NT2/D1 (cell line): Measurements from ENCODE around the gene KAZN.
A peak's percentile ranks its signal among the peaks of the same experiment; 100 is the strongest.

ENCODE experiments used
- DNase-seq: peaks from one replicate; pipeline ENCODE4 v3.0.0-alpha.2; 2011; ENCODE audit warnings: low read depth, low spot score
- H3K27me3 ChIP-seq: 2 replicates; pipeline ENCODE4 v1.6.0; 2011; ENCODE audit warnings: mild to moderate bottlenecking; ENCODE audit not compliant: insufficient read length, insufficient read depth
- H3K36me3 ChIP-seq: 2 replicates; pipeline ENCODE4 v1.6.1; 2011; ENCODE audit warnings: mild to moderate bottlenecking, low read length, mixed read lengths; ENCODE audit not compliant: insufficient read depth, insufficient read length
- H3K4me1 ChIP-seq: 2 replicates; pipeline ENCODE4 v1.5.1; 2011; ENCODE audit not compliant: insufficient read depth, insufficient read length
- H3K4me3 ChIP-seq: 2 replicates; pipeline ENCODE4 v1.5.1; 2011; ENCODE audit warnings: low read depth; ENCODE audit not compliant: insufficient read length
- H3K9ac ChIP-seq: 2 replicates; pipeline ENCODE4 v1.6.0; 2011; ENCODE audit warnings: low read depth; ENCODE audit not compliant: insufficient read length
- H3K9me3 ChIP-seq: 2 replicates; pipeline ENCODE4 v1.5.1; 2011; ENCODE audit warnings: mild to moderate bottlenecking, low read length; ENCODE audit not compliant: insufficient read depth
- SUZ12 ChIP-seq: IDR thresholded peaks from 2 replicates; pipeline ENCODE4 v1.6.1; 2011; ENCODE audit not compliant: insufficient read length, insufficient read depth; ENCODE audit errors: extremely low read depth
- YY1 ChIP-seq: IDR thresholded peaks from 2 replicates; pipeline ENCODE4 v1.6.1; 2011; ENCODE audit not compliant: insufficient read length, insufficient read depth
- ZNF274 ChIP-seq: IDR thresholded peaks from 2 replicates; pipeline ENCODE4 v1.6.1; 2011; ENCODE audit warnings: mild to moderate bottlenecking, low read depth, low read length

KAZN gene

DNA sequence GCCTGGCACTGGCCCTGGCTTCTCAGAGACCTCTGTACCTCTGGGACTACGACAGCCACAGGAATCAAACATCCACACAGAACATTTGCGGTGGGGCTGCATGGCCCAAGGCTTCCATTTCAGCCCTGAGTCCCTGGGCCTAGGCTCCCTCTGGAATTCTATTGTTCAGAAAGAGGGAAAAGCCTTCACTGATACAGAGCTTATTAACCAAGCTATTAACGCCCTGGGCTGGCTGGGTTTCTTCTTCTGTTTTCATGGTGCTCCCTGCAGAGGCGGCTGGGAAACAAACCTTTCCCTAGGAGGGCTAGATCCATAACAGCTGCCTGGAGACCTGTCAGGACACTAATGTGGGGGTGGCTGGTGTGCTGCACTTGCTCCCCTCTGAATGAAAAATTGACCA, 88.2 kb downstream of the KAZN start:
- peaks cover 7% of the 10 kb centered on the region; the same call in 1 of the 2 replicates for H3K9me3 ChIP-seq
- peaks cover 3% of the 10 kb centered on the region for H3K4me1 ChIP-seq
- no peak for TF ChIP-seq SUZ12
- no peak for TF ChIP-seq YY1
- no peak for TF ChIP-seq ZNF274
- peak; percentile 2 for DNase-seq
- no peaks in the 10 kb centered on the region for H3K27me3 ChIP-seq
- H3K36me3 ChIP-seq, result no peaks in the 10 kb centered on the region
- no peak overlapping the region for H3K9ac ChIP-seq
- no peak overlapping the region for H3K4me3 ChIP-seq

DNA sequence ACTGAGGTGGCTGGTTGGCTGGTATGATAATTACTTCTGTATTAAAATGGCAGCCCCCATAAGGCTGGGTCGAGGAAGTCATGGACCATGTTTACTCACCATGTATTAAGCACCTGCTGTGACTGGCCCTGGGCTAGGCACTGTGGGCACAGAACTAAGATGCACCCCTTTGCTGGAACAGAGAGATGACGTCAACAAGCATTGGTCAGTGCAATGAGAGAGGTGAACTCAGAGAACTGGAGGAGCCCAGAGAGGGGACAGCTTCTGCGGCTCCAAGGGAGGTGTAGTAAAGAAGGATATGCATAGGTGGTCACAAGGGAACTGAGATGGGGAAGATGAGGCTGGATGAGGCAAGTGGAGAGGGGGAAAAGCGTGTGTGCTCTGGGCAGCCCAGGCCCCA, 88.7 kb downstream of the KAZN start:
- H3K36me3 ChIP-seq, result no peaks in the 10 kb centered on the region
- H3K9me3 ChIP-seq, result peaks cover 7% of the 10 kb centered on the region; the same call in 1 of the 2 replicates
- TF ChIP-seq YY1 (no peak), ZNF274 (no peak), SUZ12 (no peak)
- H3K4me1 ChIP-seq, result peaks cover 3% of the 10 kb centered on the region
- no peak for DNase-seq
- no peak overlapping the region for H3K4me3 ChIP-seq
- H3K27me3 ChIP-seq, result no peaks in the 10 kb centered on the region
- no peak overlapping the region for H3K9ac ChIP-seq

DNA sequence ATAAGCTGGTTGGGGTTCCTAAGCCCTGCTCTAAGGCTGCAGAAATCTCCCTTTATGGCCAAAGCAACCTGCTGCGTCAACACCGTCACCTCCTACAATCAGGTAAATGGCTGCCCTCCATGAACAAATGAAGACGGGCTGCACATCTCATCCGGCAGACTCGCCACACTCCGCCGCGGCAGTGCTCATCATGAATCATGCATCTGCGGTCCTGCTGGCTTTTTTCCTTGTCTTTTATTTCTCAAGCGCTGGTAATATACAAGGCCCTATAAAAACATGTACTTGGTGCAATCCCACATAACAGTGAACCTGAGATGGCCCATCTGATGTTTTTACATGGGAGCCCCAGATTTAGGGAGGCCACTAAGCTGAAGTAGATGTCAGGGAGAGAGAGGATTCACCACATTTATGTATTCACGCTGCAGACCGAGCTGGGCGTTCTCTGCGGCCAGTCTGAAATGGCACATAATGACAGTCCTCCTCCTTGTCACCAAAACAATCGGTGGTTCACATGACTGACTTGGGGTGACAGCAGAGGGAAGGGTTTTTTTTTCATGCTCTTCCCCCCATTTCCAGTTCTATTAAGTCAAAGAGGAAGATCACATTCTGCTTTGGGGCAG, 91.6 kb downstream of the KAZN start:
- Histone ChIP-seq H3K9me3 (no peaks in the 10 kb centered on the region), H3K4me1 (peaks cover 3% of the 10 kb centered on the region), H3K36me3 (no peaks in the 10 kb centered on the region), H3K9ac (no peak overlapping the region), H3K27me3 (no peaks in the 10 kb centered on the region), H3K4me3 (no peak overlapping the region)
- TF ChIP-seq YY1 (no peak), SUZ12 (no peak), ZNF274 (no peak)
- DNase-seq, result no peak

DNA sequence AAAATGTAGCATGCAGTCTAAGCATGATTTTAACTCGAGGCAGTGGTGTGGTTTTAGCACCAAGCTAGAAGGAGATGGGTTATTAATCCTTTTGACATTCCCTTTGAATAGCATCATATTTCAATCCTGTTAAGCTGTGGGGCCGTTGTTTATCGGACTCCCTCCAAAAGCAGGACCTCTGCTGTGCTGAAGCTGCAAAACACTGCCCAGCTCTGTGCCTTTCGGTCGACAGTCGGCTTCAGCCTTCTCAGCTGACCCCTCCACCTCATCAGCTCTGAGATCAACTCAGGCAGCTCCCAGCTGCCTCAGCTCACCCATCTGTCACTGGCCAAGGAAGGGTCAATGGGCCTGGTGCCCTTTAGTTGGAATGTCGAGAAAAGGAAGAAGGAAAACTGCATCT, 95.5 kb downstream of the KAZN start:
- DNase-seq, result no peak
- H3K36me3 ChIP-seq, result no peaks in the 10 kb centered on the region
- H3K9me3 ChIP-seq, result no peaks in the 10 kb centered on the region
- H3K27me3 ChIP-seq, result no peaks in the 10 kb centered on the region
- H3K4me3 ChIP-seq, result no peak overlapping the region
- H3K4me1 ChIP-seq, result no peaks in the 10 kb centered on the region
- no peak overlapping the region for H3K9ac ChIP-seq
- no peak for TF ChIP-seq SUZ12
- TF ChIP-seq ZNF274, result no peak
- no peak for TF ChIP-seq YY1

DNA sequence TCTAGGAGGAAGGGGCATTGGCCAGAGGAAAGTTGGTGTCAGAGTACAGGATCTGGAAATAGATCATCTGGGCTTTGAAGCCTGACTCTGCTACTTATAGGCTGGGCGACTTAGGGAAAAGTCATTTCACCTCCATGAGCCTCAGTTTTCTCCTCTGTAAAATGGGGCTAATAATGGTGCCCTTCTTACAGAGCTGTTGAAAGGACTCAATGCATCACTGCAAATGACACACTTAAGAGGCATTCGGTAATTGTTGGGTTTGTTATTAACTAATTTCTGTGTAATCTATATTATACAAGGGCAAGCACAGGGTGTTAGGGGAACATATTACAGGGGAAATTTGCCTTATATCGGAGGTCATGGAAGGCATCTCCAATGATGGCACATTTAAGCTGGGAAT, 96.1 kb downstream of the KAZN start:
- DNase-seq, result no peak
- H3K27me3 ChIP-seq, result no peaks in the 10 kb centered on the region
- no peak for TF ChIP-seq ZNF274
- TF ChIP-seq YY1, result no peak
- no peak for TF ChIP-seq SUZ12

DNA sequence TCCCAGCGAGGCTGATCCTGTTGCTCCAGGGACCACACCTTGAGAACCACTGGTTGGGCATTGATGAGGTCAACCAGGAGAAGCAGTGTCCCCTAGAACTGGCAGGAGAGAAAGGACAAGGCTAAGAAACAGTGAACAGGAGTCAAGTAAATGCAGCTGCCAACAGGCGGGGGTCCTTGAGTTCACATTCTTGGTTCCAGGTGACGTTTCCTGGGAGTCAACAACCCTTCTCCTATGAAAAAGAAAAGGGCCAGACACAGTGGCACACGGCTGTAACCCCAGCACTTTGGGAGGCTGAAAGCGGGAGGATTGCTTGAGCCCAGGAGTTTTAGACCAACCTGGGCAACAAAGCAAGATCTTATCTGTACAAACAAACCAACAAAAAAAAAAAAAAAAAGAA, 98.3 kb downstream of the KAZN start:
- Histone ChIP-seq H3K9ac (no peak overlapping the region), H3K36me3 (no peaks in the 10 kb centered on the region), H3K4me1 (no peaks in the 10 kb centered on the region), H3K4me3 (no peak overlapping the region), H3K9me3 (no peaks in the 10 kb centered on the region), H3K27me3 (no peaks in the 10 kb centered on the region)
- no peak for DNase-seq
- TF ChIP-seq SUZ12 (no peak), ZNF274 (no peak), YY1 (no peak)

More for the DNA sequence above, 96.1 kb downstream of the KAZN start:
- Histone ChIP-seq H3K9me3 (no peaks in the 10 kb centered on the region), H3K4me1 (no peaks in the 10 kb centered on the region), H3K9ac (no peak overlapping the region), H3K4me3 (no peak overlapping the region), H3K36me3 (no peaks in the 10 kb centered on the region)

DNA sequence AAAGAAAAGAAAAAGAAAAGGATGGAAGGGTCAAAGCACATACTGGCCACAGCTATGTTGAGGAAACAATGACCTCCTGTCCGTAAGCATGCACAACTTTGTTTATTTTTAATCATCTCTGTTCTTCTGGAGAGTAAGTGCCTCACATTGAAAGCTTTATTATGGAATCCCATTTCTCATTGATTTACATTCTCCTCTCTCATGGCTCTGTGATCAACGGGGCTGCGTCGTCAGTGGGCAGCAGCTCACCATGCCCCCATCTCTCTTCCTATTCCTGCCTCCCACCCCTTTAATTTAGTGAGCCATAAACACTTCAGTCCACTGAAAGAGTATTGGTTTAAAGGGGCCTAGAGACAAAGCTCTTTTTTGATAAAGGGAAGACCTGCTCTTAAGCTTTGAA, 98.9 kb downstream of the KAZN start:
- no peak for DNase-seq
- H3K27me3 ChIP-seq, result no peaks in the 10 kb centered on the region
- no peaks in the 10 kb centered on the region for H3K36me3 ChIP-seq
- no peak overlapping the region for H3K9ac ChIP-seq
- H3K9me3 ChIP-seq, result no peaks in the 10 kb centered on the region
- no peak for TF ChIP-seq SUZ12
- TF ChIP-seq YY1, result no peak
- TF ChIP-seq ZNF274, result no peak
- H3K4me1 ChIP-seq, result no peaks in the 10 kb centered on the region
- no peak overlapping the region for H3K4me3 ChIP-seq
